GM23338 (cell line): Measurements from ENCODE around the gene PTPRN2. TPM values are rescaled to one million over a fixed set of nuclear protein-coding genes. Genes with fewer than 3 reads are reported as not detected.
"Not testable (repeated sequence)": the region's sequence is repeated elsewhere in the genome, so short reads cannot be mapped to it uniquely, and the experiment has no call there.

Source experiments
- ATAC-seq: fragments of 200-7000 bp; cut with Tn5 transposase; 3 replicates; pipeline ENCODE4 v1.9.1; 2020
- DNase-seq: peaks from one replicate; pipeline ENCODE4 v3.0.0-alpha.2; 2015; ENCODE audit warnings: low spot score
- H2AFZ ChIP-seq: fragments of 200-600 bp; sonication (generic); 2 replicates; pipeline ENCODE4 v1.8.0; 2016; ENCODE audit warnings: antibody characterized with exemption, mild to moderate bottlenecking, moderate library complexity
- H3F3A ChIP-seq: fragments of 200-600 bp; sonication (generic); replicated peaks from 2 replicates; pipeline ENCODE4 v1.8.0; 2017; ENCODE audit warnings: antibody characterized with exemption, mixed run types, low read depth
- H3K27ac ChIP-seq: fragments of 200-600 bp; sonication (generic); 2 replicates; pipeline ENCODE4 v1.6.1; 2016; ENCODE audit warnings: low read depth
- H3K27me3 ChIP-seq: fragments of 200-600 bp; sonication (generic); 2 replicates; pipeline ENCODE4 v1.8.0; 2016; ENCODE audit warnings: mild to moderate bottlenecking, mixed run types, moderate library complexity; ENCODE audit not compliant: insufficient read depth
- H3K36me3 ChIP-seq: fragments of 200-600 bp; sonication (generic); 2 replicates; pipeline ENCODE4 v1.8.0; 2016; ENCODE audit warnings: mild to moderate bottlenecking; ENCODE audit not compliant: insufficient read depth
- H3K4me1 ChIP-seq: fragments of 200-600 bp; sonication (generic); 2 replicates; pipeline ENCODE4 v1.8.0; 2016; ENCODE audit warnings: mild to moderate bottlenecking, moderate library complexity; ENCODE audit not compliant: insufficient read depth
- H3K4me2 ChIP-seq: fragments of 200-600 bp; sonication (generic); 2 replicates; pipeline ENCODE4 v1.7.1; 2017; ENCODE audit warnings: mixed run types
- H3K4me3 ChIP-seq: fragments of 200-600 bp; sonication (generic); 2 replicates; pipeline ENCODE4 v1.6.1; 2016; ENCODE audit warnings: mixed run types
- H3K79me2 ChIP-seq: fragments of 200-600 bp; sonication (generic); replicated peaks from 2 replicates; pipeline ENCODE4 v1.8.0; 2017; ENCODE audit warnings: mild to moderate bottlenecking; ENCODE audit not compliant: insufficient read depth
- H3K9me2 ChIP-seq: fragments of 200-600 bp; sonication (generic); 2 replicates; pipeline ENCODE4 v1.8.0; 2017; ENCODE audit not compliant: insufficient read depth
- H4K20me1 ChIP-seq: fragments of 200-600 bp; sonication (generic); replicated peaks from 2 replicates; pipeline ENCODE4 v1.8.0; 2017; ENCODE audit warnings: mild to moderate bottlenecking; ENCODE audit not compliant: insufficient read depth
- H3K27ac Mint-ChIP-seq: 2 replicates; pipeline ENCODE4 v1.8.0; 2020; ENCODE audit warnings: inconsistent platforms, mild to moderate bottlenecking, moderate library complexity, mixed read lengths
- H3K27me3 Mint-ChIP-seq: 3 replicates; pipeline ENCODE4 v1.8.0; 2022; ENCODE audit warnings: low read depth, mild to moderate bottlenecking, moderate library complexity, mixed read lengths, inconsistent platforms; ENCODE audit not compliant: insufficient read depth, poor library complexity
- H3K36me3 Mint-ChIP-seq: 3 replicates; pipeline ENCODE4 v1.8.0; 2021; ENCODE audit warnings: low read depth, mild to moderate bottlenecking, inconsistent platforms, moderate library complexity, mixed read lengths
- H3K4me1 Mint-ChIP-seq: 3 replicates; pipeline ENCODE4 v1.8.0; 2020; ENCODE audit warnings: mild to moderate bottlenecking, inconsistent platforms, mixed read lengths
- H3K4me3 Mint-ChIP-seq: 3 replicates; pipeline ENCODE4 v1.8.0; 2021; ENCODE audit warnings: moderate library complexity, mild to moderate bottlenecking, inconsistent platforms, mixed read lengths
- H3K9me3 Mint-ChIP-seq: 3 replicates; pipeline ENCODE4 v1.8.0; 2020; ENCODE audit warnings: moderate library complexity, mild to moderate bottlenecking, inconsistent platforms, mixed read lengths
- CTCF ChIP-seq, 2 experiments: fragments of 200-600 bp in 1 of 2; sonication (generic) in 1 of 2; conservative IDR thresholded peaks; 2 replicates each; pipeline versions ENCODE4 v1.5.1 to v1.6.1; 2016 to 2017; ENCODE audit warnings: antibody characterized with exemption in 2 of 2, low read depth in 2 of 2, mild to moderate bottlenecking in 2 of 2, moderate library complexity in 1 of 2
- EZH2phosphoT487 ChIP-seq: fragments of 200-600 bp; sonication (generic); IDR thresholded peaks from one replicate; pipeline ENCODE4 v1.8.1; 2018; ENCODE audit warnings: antibody characterized with exemption; ENCODE audit not compliant: unreplicated experiment
- ZNF331 ChIP-seq: fragments of 250-450 bp; sonication (Bioruptor Pico); IDR thresholded peaks from 2 replicates; pipeline ENCODE4 v1.5.0; 2020; ENCODE audit warnings: low read depth, mild to moderate bottlenecking, moderate library complexity
- polyA plus RNA-seq: library from polyadenylated mRNA; unstranded; fragments of >200 nt; fragmentation: Nextera tagmentation; extraction: Ambion mirVana; gene quantifications from 2 replicates; pipeline ENCODE4 v1.2.1, GENCODE V29; 2016
- total RNA-seq: library from RNA; depleted of rRNA; stranded (reverse); fragments of >200 nt; shearing (Covaris generic); gene quantifications from 2 replicates; pipeline ENCODE4 v1.2.3, GENCODE V29; 2014
- TF ChIP-seq, protein P1 (sequence below): IDR thresholded peaks from 2 replicates; pipeline ENCODE4 v1.6.1; 2016; ENCODE audit warnings: antibody characterized with exemption
- TF ChIP-seq, protein P2 (sequence below): IDR thresholded peaks from one replicate; pipeline ENCODE4 v1.6.1; 2018; ENCODE audit warnings: antibody characterized with exemption; ENCODE audit not compliant: unreplicated experiment

The PTPRN2 gene
- total and polyA plus RNA-seq, 2 experiments from 2014 or later: 0.87 to 4.0 TPM

DNA sequence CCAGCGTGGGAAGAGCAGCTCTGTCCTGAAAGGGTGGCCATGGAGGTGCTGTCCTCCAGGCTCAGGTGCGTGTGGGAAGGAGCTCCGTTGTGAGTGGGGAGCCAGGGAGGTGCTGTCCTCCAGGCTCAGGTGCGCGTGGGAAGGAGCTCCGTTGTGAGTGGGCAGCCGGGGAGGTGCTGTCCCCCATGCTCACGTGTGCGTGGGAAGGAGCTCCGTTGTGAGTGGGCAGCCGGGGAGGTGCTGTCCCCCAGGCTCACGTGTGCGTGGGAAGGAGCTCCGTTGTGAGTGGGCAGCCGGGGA lies 691.3 kb downstream of the PTPRN2 start:
- H3K36me3 ChIP-seq, H3K27ac Mint-ChIP-seq, ATAC-seq: not testable (repeated sequence)

DNA sequence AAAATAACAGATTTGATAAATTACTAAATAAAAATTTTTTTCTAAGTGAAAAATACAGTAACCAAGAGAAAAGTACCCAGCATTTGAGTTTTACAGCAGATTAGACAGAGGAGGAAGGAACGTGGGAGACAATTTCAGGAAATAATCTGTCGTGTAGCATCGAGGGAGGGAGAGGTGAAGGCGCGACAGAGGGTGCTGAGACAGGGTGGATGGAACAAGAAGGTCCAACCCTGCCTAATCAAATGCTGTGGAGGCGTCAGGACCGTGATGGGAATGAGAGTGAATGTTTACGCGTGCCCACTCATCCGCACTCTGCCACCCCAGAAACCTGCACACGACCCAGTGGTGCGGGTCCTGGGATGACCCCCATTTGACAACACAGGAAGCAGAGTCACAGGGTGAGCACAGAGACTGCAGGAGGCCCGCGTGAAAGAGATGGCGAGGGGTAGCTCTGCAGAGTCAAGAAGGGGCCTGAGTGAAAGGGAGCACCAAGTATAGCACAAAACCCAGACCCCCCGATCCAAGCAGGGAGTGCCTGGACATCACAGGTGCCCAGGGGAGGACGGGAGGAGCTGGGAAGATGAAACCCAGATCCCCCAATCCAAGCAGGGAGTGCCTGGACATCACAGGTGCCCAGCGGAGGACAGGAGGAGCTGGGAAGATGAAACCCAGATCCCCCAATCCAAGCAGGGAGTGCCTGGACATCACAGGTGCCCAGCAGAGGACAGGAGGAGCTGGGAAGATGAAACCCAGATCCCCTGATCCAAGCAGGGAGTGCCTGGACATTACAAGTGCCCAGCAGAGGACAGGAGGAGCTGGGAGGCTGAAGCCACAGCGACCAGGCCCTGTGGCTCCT lies 691.9 kb downstream of the PTPRN2 start:
- Histone ChIP-seq H3K4me2 (no peak overlapping the region), H3K27ac (no peak overlapping the region), H3K4me1 (no peaks in the 10 kb centered on the region), H3K36me3 (no peaks in the 10 kb centered on the region), H3F3A (no peaks in the 10 kb centered on the region), H3K79me2 (no peaks in the 10 kb centered on the region), H2AFZ (no peak overlapping the region), H3K9me2 (no peaks in the 10 kb centered on the region), H4K20me1 (no peaks in the 10 kb centered on the region), H3K4me3 (no peak overlapping the region), H3K27me3 (no peaks in the 10 kb centered on the region)
- Mint-ChIP-seq H3K27me3 (no peaks in the 10 kb centered on the region), H3K4me3 (no peak overlapping the region), H3K27ac (no peak overlapping the region), H3K9me3 (peaks cover 62% of the 10 kb centered on the region), H3K4me1 (no peaks in the 10 kb centered on the region), H3K36me3 (peaks cover 62% of the 10 kb centered on the region)
- TF ChIP-seq, protein P1, sequence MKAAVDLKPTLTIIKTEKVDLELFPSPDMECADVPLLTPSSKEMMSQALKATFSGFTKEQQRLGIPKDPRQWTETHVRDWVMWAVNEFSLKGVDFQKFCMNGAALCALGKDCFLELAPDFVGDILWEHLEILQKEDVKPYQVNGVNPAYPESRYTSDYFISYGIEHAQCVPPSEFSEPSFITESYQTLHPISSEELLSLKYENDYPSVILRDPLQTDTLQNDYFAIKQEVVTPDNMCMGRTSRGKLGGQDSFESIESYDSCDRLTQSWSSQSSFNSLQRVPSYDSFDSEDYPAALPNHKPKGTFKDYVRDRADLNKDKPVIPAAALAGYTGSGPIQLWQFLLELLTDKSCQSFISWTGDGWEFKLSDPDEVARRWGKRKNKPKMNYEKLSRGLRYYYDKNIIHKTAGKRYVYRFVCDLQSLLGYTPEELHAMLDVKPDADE: no peak
- no peak for ATAC-seq
- DNase-seq: no peak

More for the DNA sequence above, 691.3 kb downstream of the PTPRN2 start:
- Mint-ChIP-seq H3K9me3 (peaks cover 67% of the 10 kb centered on the region), H3K36me3 (peaks cover 67% of the 10 kb centered on the region)
- H3K27ac ChIP-seq, H3K4me3 ChIP-seq, H3K9me2 ChIP-seq, H3K4me1 ChIP-seq, H3K4me3 Mint-ChIP-seq, H3F3A ChIP-seq, H2AFZ ChIP-seq, H3K27me3 ChIP-seq, H3K4me1 Mint-ChIP-seq, H3K4me2 ChIP-seq, H3K27me3 Mint-ChIP-seq, DNase-seq, H4K20me1 ChIP-seq, H3K79me2 ChIP-seq: not testable (repeated sequence)

DNA sequence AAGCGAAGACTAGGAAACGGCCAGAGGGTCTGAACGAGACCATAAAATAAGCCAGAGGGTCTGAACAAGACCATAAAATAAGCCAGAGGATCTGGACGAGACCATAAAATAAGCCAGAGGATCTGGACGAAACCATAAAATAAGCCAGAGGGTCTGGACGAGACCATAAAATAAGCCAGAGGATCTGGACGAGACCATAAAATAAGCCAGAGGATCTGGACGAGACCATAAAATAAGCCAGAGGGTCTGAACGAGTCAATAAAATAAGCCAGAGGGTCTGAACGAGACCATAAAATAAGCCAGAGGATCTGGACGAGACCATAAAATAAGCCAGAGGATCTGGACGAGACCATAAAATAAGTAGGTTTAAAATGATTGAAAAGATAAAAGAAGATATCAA lies 692.5 kb downstream of the PTPRN2 start:
- not testable (repeated sequence) for H3K4me1 ChIP-seq, H2AFZ ChIP-seq, H3K27me3 ChIP-seq, ATAC-seq, H3K27me3 Mint-ChIP-seq, H3K27ac Mint-ChIP-seq, H3F3A ChIP-seq, H4K20me1 ChIP-seq, H3K4me3 ChIP-seq, H3K4me2 ChIP-seq, H3K4me3 Mint-ChIP-seq, H3K79me2 ChIP-seq, H3K4me1 Mint-ChIP-seq, H3K27ac ChIP-seq, H3K9me2 ChIP-seq, DNase-seq, H3K36me3 ChIP-seq
- Mint-ChIP-seq H3K36me3 (peaks cover 60% of the 10 kb centered on the region), H3K9me3 (peaks cover 55% of the 10 kb centered on the region)

DNA sequence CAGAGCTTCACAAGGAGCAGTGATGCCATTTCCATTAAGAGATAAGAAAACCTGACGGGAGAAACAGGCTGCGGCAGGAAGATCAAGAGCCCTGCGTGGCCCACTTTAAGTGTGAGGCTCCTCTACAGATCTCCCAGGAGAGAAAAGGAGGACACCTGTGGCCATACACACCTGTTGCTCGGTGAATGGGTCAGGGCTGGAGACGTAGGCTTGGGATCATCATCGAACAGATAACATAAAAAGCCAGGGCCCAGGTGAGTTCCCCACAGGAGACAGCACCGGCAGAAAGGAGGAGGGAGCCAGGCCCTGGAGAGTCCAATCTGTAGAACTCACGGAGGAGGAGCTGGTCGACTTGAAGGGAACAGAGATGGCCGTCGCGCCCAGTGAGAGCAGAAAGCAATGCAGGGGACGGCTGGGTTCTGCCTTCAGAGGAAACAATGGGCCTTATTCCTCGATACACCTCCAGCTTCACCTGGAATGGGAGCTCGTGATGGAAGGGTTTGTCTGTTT lies 694.0 kb downstream of the PTPRN2 start:
- no peaks in the 10 kb centered on the region for H3K4me1 ChIP-seq
- H4K20me1 ChIP-seq: no peaks in the 10 kb centered on the region
- no peaks in the 10 kb centered on the region for H3F3A ChIP-seq
- H2AFZ ChIP-seq: no peak overlapping the region
- no peak overlapping the region for H3K4me3 Mint-ChIP-seq
- no peaks in the 10 kb centered on the region for H3K27me3 Mint-ChIP-seq
- H3K36me3 ChIP-seq: no peaks in the 10 kb centered on the region
- no peak overlapping the region for H3K4me3 ChIP-seq
- no peak for DNase-seq
- no peak for ATAC-seq
- H3K36me3 Mint-ChIP-seq: peaks cover 63% of the 10 kb centered on the region
- H3K27ac Mint-ChIP-seq: no peak overlapping the region
- H3K79me2 ChIP-seq: no peaks in the 10 kb centered on the region
- H3K27me3 ChIP-seq: no peaks in the 10 kb centered on the region
- no peak overlapping the region for H3K27ac ChIP-seq
- no peak overlapping the region for H3K4me2 ChIP-seq
- H3K9me3 Mint-ChIP-seq: peaks cover 40% of the 10 kb centered on the region
- H3K4me1 Mint-ChIP-seq: no peaks in the 10 kb centered on the region
- no peaks in the 10 kb centered on the region for H3K9me2 ChIP-seq
- TF ChIP-seq EZH2phosphoT487: no peak
- TF ChIP-seq CTCF (conservative IDR thresholded peaks at IDR 0.05; ENCODE audit: low read depth in 2 of 2): no peak
- TF ChIP-seq ZNF331 (CRISPR knock-in tag): no peak
- TF ChIP-seq, protein P2, sequence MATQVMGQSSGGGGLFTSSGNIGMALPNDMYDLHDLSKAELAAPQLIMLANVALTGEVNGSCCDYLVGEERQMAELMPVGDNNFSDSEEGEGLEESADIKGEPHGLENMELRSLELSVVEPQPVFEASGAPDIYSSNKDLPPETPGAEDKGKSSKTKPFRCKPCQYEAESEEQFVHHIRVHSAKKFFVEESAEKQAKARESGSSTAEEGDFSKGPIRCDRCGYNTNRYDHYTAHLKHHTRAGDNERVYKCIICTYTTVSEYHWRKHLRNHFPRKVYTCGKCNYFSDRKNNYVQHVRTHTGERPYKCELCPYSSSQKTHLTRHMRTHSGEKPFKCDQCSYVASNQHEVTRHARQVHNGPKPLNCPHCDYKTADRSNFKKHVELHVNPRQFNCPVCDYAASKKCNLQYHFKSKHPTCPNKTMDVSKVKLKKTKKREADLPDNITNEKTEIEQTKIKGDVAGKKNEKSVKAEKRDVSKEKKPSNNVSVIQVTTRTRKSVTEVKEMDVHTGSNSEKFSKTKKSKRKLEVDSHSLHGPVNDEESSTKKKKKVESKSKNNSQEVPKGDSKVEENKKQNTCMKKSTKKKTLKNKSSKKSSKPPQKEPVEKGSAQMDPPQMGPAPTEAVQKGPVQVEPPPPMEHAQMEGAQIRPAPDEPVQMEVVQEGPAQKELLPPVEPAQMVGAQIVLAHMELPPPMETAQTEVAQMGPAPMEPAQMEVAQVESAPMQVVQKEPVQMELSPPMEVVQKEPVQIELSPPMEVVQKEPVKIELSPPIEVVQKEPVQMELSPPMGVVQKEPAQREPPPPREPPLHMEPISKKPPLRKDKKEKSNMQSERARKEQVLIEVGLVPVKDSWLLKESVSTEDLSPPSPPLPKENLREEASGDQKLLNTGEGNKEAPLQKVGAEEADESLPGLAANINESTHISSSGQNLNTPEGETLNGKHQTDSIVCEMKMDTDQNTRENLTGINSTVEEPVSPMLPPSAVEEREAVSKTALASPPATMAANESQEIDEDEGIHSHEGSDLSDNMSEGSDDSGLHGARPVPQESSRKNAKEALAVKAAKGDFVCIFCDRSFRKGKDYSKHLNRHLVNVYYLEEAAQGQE: no peak
- TF ChIP-seq, protein P1: no peak
